ENCODE results near the gene SMAD9. TPM values are rescaled to one million over a fixed set of nuclear protein-coding genes. Genes with fewer than 3 reads are reported as not detected.

Gene SMAD9
- total RNA-seq, 1 experiment from 2014 or later = 1.1 TPM

DNA sequence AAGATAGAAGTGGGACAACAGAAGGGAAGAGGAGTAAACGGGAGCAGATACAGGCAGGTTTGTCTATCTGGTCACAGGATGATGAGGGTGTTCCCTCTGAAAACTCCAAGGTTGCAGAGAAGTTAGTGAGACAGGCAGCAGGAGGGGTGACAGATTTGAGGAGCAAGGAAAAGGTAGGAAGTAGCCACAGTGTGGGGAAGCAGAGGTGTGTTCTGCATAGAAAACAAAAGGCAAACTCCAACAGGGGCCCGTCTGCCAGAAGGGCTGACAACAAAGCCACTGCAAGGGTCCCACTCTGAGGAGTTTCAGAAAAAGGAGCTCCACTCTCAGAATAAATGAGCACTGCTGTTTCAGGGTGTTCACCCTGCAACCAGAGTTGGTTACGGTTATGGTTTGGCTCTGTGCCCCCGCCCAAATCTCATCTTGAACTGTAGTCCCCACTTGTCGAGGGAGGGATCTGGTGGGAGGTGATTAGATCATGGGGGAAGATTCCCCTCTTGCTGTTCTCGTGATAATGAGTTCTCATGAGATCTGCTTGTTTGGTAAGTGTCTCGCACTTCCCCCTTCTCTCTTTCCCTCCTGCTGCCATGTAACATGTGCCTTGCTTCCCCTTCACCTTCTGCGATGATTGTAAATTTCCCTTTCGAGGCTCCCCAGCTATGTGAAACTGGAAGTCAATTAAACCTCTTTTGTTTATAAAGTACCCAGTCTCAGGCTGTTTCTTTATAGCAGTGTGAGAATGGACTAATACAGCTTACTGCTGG lies 32.1 kb downstream of the SMAD9 start:
- Mint-ChIP-seq H3K27me3 (ENCODE audit: low read depth) (no peaks in the 10 kb centered on the region), H3K9me3 (no peaks in the 10 kb centered on the region), H3K27ac (peak overlapping the region in 1 of 3 experiments; percentile 9; a peak in 3 of 7 replicates), H3K4me1 (peaks cover 29 to 35% of the 10 kb centered on the region in 2 experiments), H3K4me3 (peak overlapping the region; percentile 19 to 53; a peak in 4 of 5 replicates), H3K36me3 (ENCODE audit: insufficient read depth in 1 of 3, low read depth in 3 of 3) (no peaks in the 10 kb centered on the region)
- peaks cover 5% of the 10 kb centered on the region; the same call in 1 of the 2 replicates for H3K4me1 ChIP-seq (ENCODE audit: insufficient read depth, low read length)
- no peak overlapping the region for H3T11ph ChIP-seq (ENCODE audit: low read length)
- H2BK12ac ChIP-seq (ENCODE audit: insufficient read length, low read depth, low read length) = no peak overlapping the region
- no peak overlapping the region for H2BK5ac ChIP-seq (ENCODE audit: insufficient read length, low read length)
- H3K79me1 ChIP-seq (ENCODE audit: insufficient read depth, low read depth, low read length, poor library complexity, severe bottlenecking) = no peaks in the 10 kb centered on the region
- H2BK20ac ChIP-seq (ENCODE audit: low read depth, low read length, poor library complexity, severe bottlenecking) = no peak overlapping the region
- no peak overlapping the region for H3K4ac ChIP-seq (ENCODE audit: low read depth, low read length)
- no peak overlapping the region for H2BK120ac ChIP-seq (ENCODE audit: low read depth, low read length, poor library complexity, severe bottlenecking)
- no peak overlapping the region for H3K27ac ChIP-seq (ENCODE audit: insufficient read length, low read depth, low read length)
- H4K20me1 ChIP-seq (ENCODE audit: control insufficient read depth, insufficient read depth, insufficient read length) = no peaks in the 10 kb centered on the region
- H3K9ac ChIP-seq (ENCODE audit: extremely low read depth, insufficient read length, low read length) = no peak overlapping the region
- H3K79me2 ChIP-seq (ENCODE audit: insufficient read depth, low read length) = no peaks in the 10 kb centered on the region
- H3K14ac ChIP-seq (ENCODE audit: insufficient read depth, low read length) = no peak overlapping the region
- H3K18ac ChIP-seq (ENCODE audit: insufficient read length, low read depth, low read length) = no peak overlapping the region
- H2AK5ac ChIP-seq (ENCODE audit: insufficient read length, low read length) = no peak overlapping the region
- no peak overlapping the region for H2BK15ac ChIP-seq (ENCODE audit: low read depth, low read length)
- H4K5ac ChIP-seq (ENCODE audit: insufficient read length, low read depth, low read length) = no peak overlapping the region
- no peak overlapping the region for H2AFZ ChIP-seq (ENCODE audit: low read length)
- TF ChIP-seq, protein P1, sequence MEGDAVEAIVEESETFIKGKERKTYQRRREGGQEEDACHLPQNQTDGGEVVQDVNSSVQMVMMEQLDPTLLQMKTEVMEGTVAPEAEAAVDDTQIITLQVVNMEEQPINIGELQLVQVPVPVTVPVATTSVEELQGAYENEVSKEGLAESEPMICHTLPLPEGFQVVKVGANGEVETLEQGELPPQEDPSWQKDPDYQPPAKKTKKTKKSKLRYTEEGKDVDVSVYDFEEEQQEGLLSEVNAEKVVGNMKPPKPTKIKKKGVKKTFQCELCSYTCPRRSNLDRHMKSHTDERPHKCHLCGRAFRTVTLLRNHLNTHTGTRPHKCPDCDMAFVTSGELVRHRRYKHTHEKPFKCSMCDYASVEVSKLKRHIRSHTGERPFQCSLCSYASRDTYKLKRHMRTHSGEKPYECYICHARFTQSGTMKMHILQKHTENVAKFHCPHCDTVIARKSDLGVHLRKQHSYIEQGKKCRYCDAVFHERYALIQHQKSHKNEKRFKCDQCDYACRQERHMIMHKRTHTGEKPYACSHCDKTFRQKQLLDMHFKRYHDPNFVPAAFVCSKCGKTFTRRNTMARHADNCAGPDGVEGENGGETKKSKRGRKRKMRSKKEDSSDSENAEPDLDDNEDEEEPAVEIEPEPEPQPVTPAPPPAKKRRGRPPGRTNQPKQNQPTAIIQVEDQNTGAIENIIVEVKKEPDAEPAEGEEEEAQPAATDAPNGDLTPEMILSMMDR (conservative IDR thresholded peaks at IDR 0.05) = no peak
- H4K8ac ChIP-seq (replicated peaks; ENCODE audit: insufficient read length, low read depth, low read length) = no peak overlapping the region
- no peak overlapping the region for H3K23ac ChIP-seq (ENCODE audit: insufficient read length, low read depth, low read length)
- H3K9me3 ChIP-seq (ENCODE audit: control insufficient read depth, low read depth, low read length) = no peaks in the 10 kb centered on the region
- H4K91ac ChIP-seq (ENCODE audit: insufficient read length, low read depth, low read length) = no peak overlapping the region
- no CpG with 5 or more reads among the region's 9 CpGs for WGBS (ENCODE audit: extremely low coverage, insufficient read length, low lambda C conversion rate)
- DNase-seq = peak; percentile 35
- no peaks in the 10 kb centered on the region for H3K27me3 ChIP-seq (ENCODE audit: insufficient read depth, low read length)
- peak overlapping the region; percentile 10 for H3K4me2 ChIP-seq (ENCODE audit: insufficient read depth, insufficient read length, low read length)
- no peaks in the 10 kb centered on the region for H3K23me2 ChIP-seq (ENCODE audit: insufficient read length, low read depth, low read length, poor library complexity, severe bottlenecking)
- no peak overlapping the region for H3K56ac ChIP-seq (ENCODE audit: insufficient read length, low read depth, low read length)
